Prostate gland (tissue), 2 donors: Measurements from ENCODE around the gene FLT1.

ENCODE experiments used
- CTCF ChIP-seq, 4 experiments: fragments of 200-600 bp in 2 of 4; fragments of 450-650 bp in 2 of 4; sonication (generic) in 2 of 4; IDR thresholded peaks; 1 replicate in 3 of 4; 2 replicates in 1 of 4; pipeline ENCODE4 v1.5.1; 2016 to 2019; ENCODE audit warnings: antibody characterized with exemption in 4 of 4, mild to moderate bottlenecking in 2 of 4, moderate library complexity in 2 of 4
- POLR2A ChIP-seq: fragments of 450-650 bp; IDR thresholded peaks from one replicate; pipeline ENCODE4 v1.6.1; 2016; ENCODE audit warnings: antibody characterized with exemption, mild to moderate bottlenecking

GRCh38 chr13:28408863-28409262 lies 86.1 kb downstream of the FLT1 start:
- no peak for TF ChIP-seq CTCF (IDR thresholded peaks at IDR 0.05)
- TF ChIP-seq POLR2A: no peak
